LNCaP clone FGC (cell line): ENCODE measurements around the gene MACO1.
A peak's percentile ranks its signal among the peaks of the same experiment; 100 is the strongest.

Experiments used
- DNase-seq: peaks from one replicate; pipeline ENCODE4 v3.0.0-alpha.2; 2011; ENCODE audit warnings: low read depth
- H3K4me3 ChIP-seq: 2 replicates; pipeline ENCODE4 v1.5.1; 2011; ENCODE audit warnings: mild to moderate bottlenecking, low read depth, low read length, control low read depth
- TF ChIP-seq, protein P1 (sequence below): IDR thresholded peaks from 2 replicates; pipeline ENCODE4 v1.5.1; 2012; ENCODE audit warnings: mild to moderate bottlenecking; ENCODE audit not compliant: control insufficient read depth, insufficient read depth; ENCODE audit errors: extremely low read depth

MACO1 gene

DNA sequence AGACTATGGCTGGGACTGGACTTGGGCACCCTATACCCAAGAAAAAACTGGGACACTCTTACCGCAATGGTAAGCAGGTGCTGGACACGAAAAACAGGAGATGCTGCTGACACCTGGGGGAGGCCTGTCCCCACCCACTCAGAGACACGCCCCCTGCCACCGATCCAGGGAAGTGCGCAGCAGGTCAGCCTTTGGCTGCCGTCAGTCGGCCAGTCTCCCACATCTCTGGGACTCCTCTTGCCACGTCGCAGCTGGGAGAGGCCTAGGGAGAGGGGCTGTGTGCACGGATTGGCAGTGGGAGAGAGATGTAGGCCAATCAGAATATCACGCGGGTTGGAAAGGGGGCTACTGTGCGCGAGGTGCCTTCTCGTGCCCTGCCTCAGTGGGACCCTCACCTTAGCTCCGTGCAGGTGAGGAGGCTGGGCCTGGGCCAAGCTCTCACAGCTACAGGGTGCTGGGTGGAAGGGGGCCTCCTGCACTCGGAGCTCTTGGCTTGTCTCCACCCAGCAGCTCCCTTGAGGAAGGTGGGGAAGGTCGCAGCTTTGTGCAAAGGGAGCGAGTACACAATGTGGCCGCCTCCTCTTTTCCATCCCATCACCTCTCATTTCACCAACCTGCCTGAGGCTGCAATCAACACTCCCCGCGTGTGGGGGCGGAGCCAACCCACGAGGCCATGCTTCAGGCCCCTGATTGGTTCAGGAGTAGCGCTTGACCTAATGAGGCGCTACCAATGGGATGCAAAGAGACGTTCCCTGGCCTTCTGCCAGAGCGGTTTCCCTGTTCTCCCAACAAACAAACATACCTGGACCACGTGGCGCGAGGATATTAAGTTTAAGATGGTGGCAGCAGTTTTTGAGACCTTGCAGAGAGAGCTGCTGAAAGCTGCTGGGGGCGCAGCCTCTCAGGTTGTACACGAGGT, 87.0 kb downstream of the MACO1 start:
- no peak for DNase-seq
- TF ChIP-seq, protein P1, sequence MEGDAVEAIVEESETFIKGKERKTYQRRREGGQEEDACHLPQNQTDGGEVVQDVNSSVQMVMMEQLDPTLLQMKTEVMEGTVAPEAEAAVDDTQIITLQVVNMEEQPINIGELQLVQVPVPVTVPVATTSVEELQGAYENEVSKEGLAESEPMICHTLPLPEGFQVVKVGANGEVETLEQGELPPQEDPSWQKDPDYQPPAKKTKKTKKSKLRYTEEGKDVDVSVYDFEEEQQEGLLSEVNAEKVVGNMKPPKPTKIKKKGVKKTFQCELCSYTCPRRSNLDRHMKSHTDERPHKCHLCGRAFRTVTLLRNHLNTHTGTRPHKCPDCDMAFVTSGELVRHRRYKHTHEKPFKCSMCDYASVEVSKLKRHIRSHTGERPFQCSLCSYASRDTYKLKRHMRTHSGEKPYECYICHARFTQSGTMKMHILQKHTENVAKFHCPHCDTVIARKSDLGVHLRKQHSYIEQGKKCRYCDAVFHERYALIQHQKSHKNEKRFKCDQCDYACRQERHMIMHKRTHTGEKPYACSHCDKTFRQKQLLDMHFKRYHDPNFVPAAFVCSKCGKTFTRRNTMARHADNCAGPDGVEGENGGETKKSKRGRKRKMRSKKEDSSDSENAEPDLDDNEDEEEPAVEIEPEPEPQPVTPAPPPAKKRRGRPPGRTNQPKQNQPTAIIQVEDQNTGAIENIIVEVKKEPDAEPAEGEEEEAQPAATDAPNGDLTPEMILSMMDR, result no peak

GRCh38 chr1:25519624-25520023, 88.9 kb downstream of the MACO1 start:
- no peak overlapping the region for H3K4me3 ChIP-seq
- TF ChIP-seq, protein P1, result no peak
- DNase-seq, result no peak

More for the DNA sequence above, 87.0 kb downstream of the MACO1 start:
- no peak overlapping the region for H3K4me3 ChIP-seq

- DNase-seq, result no peak
- TF ChIP-seq, protein P1, result peak; percentile 54
- H3K4me3 ChIP-seq, result no peak overlapping the region
These were observed 89.9 kb downstream of the MACO1 start for GRCh38 chr1:25520446-25521061.

- no peak overlapping the region for H3K4me3 ChIP-seq
- TF ChIP-seq, protein P1, result no peak
- DNase-seq, result no peak
These were observed 91.4 kb downstream of the MACO1 start for GRCh38 chr1:25522031-25522655.

DNA sequence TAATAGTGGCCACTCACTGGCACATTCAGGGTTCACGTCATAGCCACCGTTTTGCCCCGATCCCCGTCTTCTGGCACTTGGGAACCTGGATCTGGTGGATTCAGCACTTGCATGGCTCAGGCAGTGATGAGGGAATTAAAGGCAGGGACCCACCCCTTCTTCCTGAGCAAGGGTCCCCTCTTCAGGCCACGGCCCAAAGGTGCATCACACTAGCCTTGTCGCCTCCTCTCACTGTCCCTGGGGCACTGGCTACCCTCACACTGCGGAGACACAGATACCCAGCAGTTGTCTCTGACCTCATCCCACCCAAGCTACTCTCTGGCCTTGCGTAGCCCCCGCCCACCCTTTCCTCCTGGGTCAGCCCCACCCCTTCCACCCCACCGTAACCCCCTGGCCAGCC, 92.8 kb downstream of the MACO1 start:
- no peak overlapping the region for H3K4me3 ChIP-seq
- TF ChIP-seq, protein P1, result no peak
- DNase-seq, result no peak

GRCh38 chr1:25524568-25525360, 94.1 kb downstream of the MACO1 start:
- no peak for DNase-seq
- no peak overlapping the region for H3K4me3 ChIP-seq
- TF ChIP-seq, protein P1, result no peak
